GM12801 (cell line): Measurements from ENCODE around the gene CAMKK1.

Source experiments
- TF ChIP-seq, protein P1 (sequence below): IDR thresholded peaks from one replicate; pipeline ENCODE4 v1.5.1; 2011; ENCODE audit warnings: control low read depth; ENCODE audit not compliant: insufficient read length; ENCODE audit errors: extremely low read depth

Gene CAMKK1

DNA sequence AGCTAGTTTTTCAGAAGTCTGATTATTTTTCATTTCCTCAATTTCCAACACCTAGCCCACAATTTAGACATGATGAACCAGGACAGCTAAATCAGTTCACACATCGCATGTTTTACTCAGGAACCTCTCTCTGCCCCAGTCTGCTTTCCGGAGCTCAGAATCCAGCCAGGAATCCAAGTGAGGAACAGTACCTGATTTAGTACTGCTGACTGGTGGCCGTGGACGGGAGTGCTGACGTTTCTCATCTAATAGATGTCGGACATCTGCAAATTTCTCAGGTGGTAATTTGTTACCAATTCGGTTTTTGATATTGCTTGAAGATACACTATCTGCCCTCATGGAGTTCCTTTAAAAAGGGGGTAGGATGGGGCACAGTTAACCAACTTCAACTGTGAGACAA lies 76.9 kb downstream of the CAMKK1 start:
- TF ChIP-seq, protein P1, sequence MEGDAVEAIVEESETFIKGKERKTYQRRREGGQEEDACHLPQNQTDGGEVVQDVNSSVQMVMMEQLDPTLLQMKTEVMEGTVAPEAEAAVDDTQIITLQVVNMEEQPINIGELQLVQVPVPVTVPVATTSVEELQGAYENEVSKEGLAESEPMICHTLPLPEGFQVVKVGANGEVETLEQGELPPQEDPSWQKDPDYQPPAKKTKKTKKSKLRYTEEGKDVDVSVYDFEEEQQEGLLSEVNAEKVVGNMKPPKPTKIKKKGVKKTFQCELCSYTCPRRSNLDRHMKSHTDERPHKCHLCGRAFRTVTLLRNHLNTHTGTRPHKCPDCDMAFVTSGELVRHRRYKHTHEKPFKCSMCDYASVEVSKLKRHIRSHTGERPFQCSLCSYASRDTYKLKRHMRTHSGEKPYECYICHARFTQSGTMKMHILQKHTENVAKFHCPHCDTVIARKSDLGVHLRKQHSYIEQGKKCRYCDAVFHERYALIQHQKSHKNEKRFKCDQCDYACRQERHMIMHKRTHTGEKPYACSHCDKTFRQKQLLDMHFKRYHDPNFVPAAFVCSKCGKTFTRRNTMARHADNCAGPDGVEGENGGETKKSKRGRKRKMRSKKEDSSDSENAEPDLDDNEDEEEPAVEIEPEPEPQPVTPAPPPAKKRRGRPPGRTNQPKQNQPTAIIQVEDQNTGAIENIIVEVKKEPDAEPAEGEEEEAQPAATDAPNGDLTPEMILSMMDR = no peak

DNA sequence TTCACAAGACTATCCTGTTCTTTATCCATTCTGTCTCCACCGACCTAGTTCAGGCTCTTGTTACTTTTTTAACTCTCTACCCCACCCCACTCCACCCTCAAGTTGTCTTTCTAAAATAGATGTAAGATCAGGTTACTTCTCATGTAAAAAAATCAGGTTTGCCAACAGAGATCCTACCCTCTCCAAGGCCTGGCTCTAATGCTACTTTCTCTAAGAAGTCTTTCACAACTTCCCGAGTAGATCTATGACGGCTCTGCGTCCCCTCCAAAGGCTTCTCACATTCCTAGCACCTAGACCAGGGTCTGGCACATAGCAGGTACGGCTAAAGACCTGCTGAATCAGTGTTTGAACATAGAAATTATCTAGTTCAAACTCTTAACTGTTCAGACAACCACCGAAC lies 77.7 kb downstream of the CAMKK1 start:
- TF ChIP-seq, protein P1 = no peak

GRCh38 chr17:3814361-3814760 lies 78.5 kb downstream of the CAMKK1 start:
- TF ChIP-seq, protein P1 = no peak

GRCh38 chr17:3813171-3813570 lies 79.7 kb downstream of the CAMKK1 start:
- TF ChIP-seq, protein P1 = no peak

DNA sequence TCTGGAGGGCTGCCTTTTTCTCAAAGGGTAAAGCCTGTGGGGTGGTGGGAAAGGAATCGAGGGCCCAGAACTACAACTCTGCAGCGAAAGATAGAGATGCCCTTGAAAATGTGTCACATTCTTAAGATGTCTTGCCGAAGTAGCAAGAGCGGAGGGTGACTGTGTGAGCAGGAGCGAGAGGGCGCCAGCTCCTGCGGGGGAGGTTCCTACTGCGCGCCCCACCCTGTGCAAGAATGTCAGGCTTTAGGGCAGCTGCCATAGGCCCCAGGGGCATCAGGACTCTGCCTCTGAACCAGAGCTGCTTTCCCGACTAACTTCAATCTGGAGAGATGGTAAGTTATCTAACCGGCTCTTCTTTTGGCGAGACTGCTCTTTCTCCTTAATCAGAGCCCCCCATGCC lies 80.1 kb downstream of the CAMKK1 start:
- TF ChIP-seq, protein P1 = no peak

GRCh38 chr17:3812284-3812683 lies 80.6 kb downstream of the CAMKK1 start:
- TF ChIP-seq, protein P1 = no peak
